K562 (cell line): ENCODE results near the gene NRP2. TPM values are rescaled to one million over a fixed set of nuclear protein-coding genes. Genes with fewer than 3 reads are reported as not detected.

Source experiments
- ATAC-seq: fragments of 200-7000 bp; cut with Tn5 transposase; 3 replicates; pipeline ENCODE4 v1.9.1; 2020; ENCODE audit warnings: moderate library complexity
- BruUV-seq: library from RNA; stranded (reverse); fragments of 400-500 nt; replicated peaks from 2 replicates; lab custom pipeline; 2021; lab: Mats Ljungman, UMichigan
- CTCF ChIA-PET: fragments of 300-600 bp; formaldehyde crosslinking; extraction: SDS; loops from one replicate; lab custom pipeline; 2021; ENCODE audit warnings: low intra/inter-chr PET ratio; lab: Yijun Ruan, JAX
- POLR2A ChIA-PET: fragments of 300-600, 350-650 bp; sonication (Branson Sonifier 250); formaldehyde crosslinking; extraction: SDS; loops from one replicate; lab custom pipeline; 2021; ENCODE audit warnings: antibody characterized with exemption, inconsistent platforms; lab: Yijun Ruan, JAX
- DNase-seq, 4 experiments: peaks; one replicate each; pipeline versions ENCODE4 v3.0.0 to v3.0.0-alpha.2; 2011 to 2018; ENCODE audit warnings: low spot score in 3 of 4, mixed read lengths in 3 of 4; ENCODE audit errors: extremely low read depth in 1 of 4
- FAIRE-seq: peaks from 2 replicates; lab custom pipeline; 2011; peaks lifted over from hg19 to GRCh38; lab: Jason Lieb, UNC
- H2AFZ ChIP-seq: 2 replicates; pipeline ENCODE4 v1.6.0; 2011; ENCODE audit warnings: low read depth, low read length, control low read depth, inconsistent platforms
- H3K27ac ChIP-seq: fragments of 200-600 bp; 3 replicates; pipeline ENCODE4 v1.8.0; 2011; ENCODE audit warnings: low read depth, mild to moderate bottlenecking, control low read depth, inconsistent platforms, low read length, moderate library complexity, mixed read lengths; ENCODE audit errors: extremely low read depth
- H3K27me3 ChIP-seq, 2 experiments: fragments of 300-600 bp in 1 of 2; 2 replicates in 1 of 2; 3 replicates in 1 of 2; pipeline versions ENCODE4 v1.6.0 to v1.8.0; 2011; ENCODE audit warnings: inconsistent platforms in 2 of 2, low read length in 2 of 2, mild to moderate bottlenecking in 1 of 2, mixed read lengths in 1 of 2, moderate library complexity in 1 of 2; ENCODE audit not compliant: control insufficient read depth in 2 of 2, insufficient read depth in 2 of 2
- H3K36me3 ChIP-seq: fragments of 300-600 bp; 3 replicates; pipeline ENCODE4 v1.8.0; 2011; ENCODE audit warnings: mild to moderate bottlenecking, low read length, inconsistent platforms; ENCODE audit not compliant: control insufficient read depth, insufficient read depth
- H3K4me1 ChIP-seq, 2 experiments: fragments of 200-600 bp in 1 of 2; replicated peaks in 1 of 2; 2 replicates in 1 of 2; 3 replicates in 1 of 2; pipeline versions ENCODE4 v1.5.1 to v1.8.0; 2011; ENCODE audit warnings: inconsistent platforms in 2 of 2, low read length in 2 of 2, mild to moderate bottlenecking in 1 of 2, mixed read lengths in 1 of 2, moderate library complexity in 1 of 2; ENCODE audit not compliant: control insufficient read depth in 2 of 2, insufficient read depth in 2 of 2
- H3K4me2 ChIP-seq: 2 replicates; pipeline ENCODE4 v1.6.1; 2011; ENCODE audit warnings: low read length, control low read depth, inconsistent platforms, mixed read lengths; ENCODE audit not compliant: insufficient read depth
- H3K4me3 ChIP-seq: fragments of 200-600 bp; sonication (generic), shearing (Covaris generic); 2 replicates; pipeline ENCODE4 v1.5.1; 2016; ENCODE audit warnings: control low read depth, inconsistent platforms
- H3K79me2 ChIP-seq: fragments of 200-600 bp; 3 replicates; pipeline ENCODE4 v1.8.0; 2011; ENCODE audit warnings: low read length, inconsistent platforms; ENCODE audit not compliant: control insufficient read depth, insufficient read depth
- H3K9ac ChIP-seq, 2 experiments: 2 replicates each; pipeline versions ENCODE4 v1.6.0 to v1.6.1; 2011; ENCODE audit warnings: low read depth in 2 of 2, low read length in 2 of 2, control low read depth in 1 of 2, inconsistent platforms in 1 of 2, mild to moderate bottlenecking in 1 of 2, mixed read lengths in 1 of 2; ENCODE audit not compliant: insufficient read depth in 1 of 2
- H3K9me1 ChIP-seq: one replicate; pipeline ENCODE4 v1.6.0; 2011; ENCODE audit warnings: inconsistent platforms, mild to moderate bottlenecking, low read length, moderate library complexity; ENCODE audit not compliant: control insufficient read depth, insufficient read depth
- H3K9me3 ChIP-seq: replicated peaks from 2 replicates; pipeline ENCODE4 v1.5.1; 2011; ENCODE audit warnings: low read depth, low read length, inconsistent platforms; ENCODE audit not compliant: control insufficient read depth, insufficient read depth
- H4K20me1 ChIP-seq: replicated peaks from 2 replicates; pipeline ENCODE4 v1.6.1; 2011; ENCODE audit warnings: low read length, inconsistent platforms, mixed read lengths; ENCODE audit not compliant: control insufficient read depth, insufficient read depth
- SP1 ChIP-seq: sonication (generic); formaldehyde crosslinking; IDR thresholded peaks from 2 replicates; pipeline ENCODE4 v1.8.1; 2022; ENCODE audit warnings: mild to moderate bottlenecking, missing genetic modification reagents
- ZBTB34 ChIP-seq: fragments of 250-450 bp; sonication (Bioruptor Pico); IDR thresholded peaks from 2 replicates; pipeline ENCODE4 v1.8.0; 2021; ENCODE audit warnings: mild to moderate bottlenecking, moderate library complexity
- ZKSCAN1 ChIP-seq: fragments of 150-350 bp; IDR thresholded peaks from 2 replicates; pipeline ENCODE4 v1.6.1; 2016; ENCODE audit warnings: low read depth, low read length
- WGBS: fragments of 100-300 bp; shearing (Covaris generic); methylation state at CpG from one replicate; pipeline ENCODE4 v1.1.6; 2016; ENCODE audit warnings: low coverage, mixed read lengths; ENCODE audit not compliant: insufficient coverage; ENCODE audit errors: missing lambda C conversion rate; 5-methylcytosine and 5-hydroxymethylcytosine counted together
- in situ Hi-C: fragments of 300-500 bp; cut with MboI; formaldehyde crosslinking; loops from 4 replicates; pipeline ENCODE4 v1.15.0; 2018; ENCODE audit warnings: inconsistent platforms, mixed read lengths
- intact Hi-C: fragments of 100-400 bp; cut with micrococcal nuclease; formaldehyde crosslinking; loops from 2 replicates; pipeline ENCODE4 v1.14.2; 2022
- polyA plus RNA-seq, 8 experiments: library from polyadenylated mRNA; depleted of rRNA in 4 of 8; stranded (reverse) in 5 of 8; unstranded in 3 of 8; fragments of >200 nt; fragmentation: Nextera tagmentation in 2 of 8; fragmentation: Illumina TruSeq in 1 of 8; extraction: Ambion mirVana in 2 of 8; extraction: Trizol in 1 of 8; gene quantifications; 2 replicates each; pipeline versions ENCODE4 v1.2.1 to v1.2.3, GENCODE V29; 2011 to 2014; ENCODE audit warnings: inconsistent platforms in 1 of 8, missing spikeins in 1 of 8
- total RNA-seq, 7 experiments: library from RNA; depleted of rRNA in 6 of 7; stranded (reverse); fragments of >200 nt in 6 of 7; fragmentation: Illumina TruSeq in 2 of 7; extraction: Trizol in 2 of 7; gene quantifications; 2 replicates each; pipeline versions ENCODE4 v1.2.1 to v1.2.3, GENCODE V29; 2011 to 2021; ENCODE audit warnings: low replicate concordance in 1 of 7
- TF ChIP-seq, protein P1 (sequence below): sonication (generic); formaldehyde crosslinking; IDR thresholded peaks from 2 replicates; pipeline ENCODE4 v1.8.0; 2022; ENCODE audit warnings: missing genetic modification reagents, mild to moderate bottlenecking, borderline replicate concordance

NRP2 gene
- total and polyA plus RNA-seq, 9 of the 15 experiments (the other 6 are each of a cell fraction or from before 2014, with no cell fraction given): 0.05 to 0.31 (median 0.15) TPM; not detected in 5

DNA sequence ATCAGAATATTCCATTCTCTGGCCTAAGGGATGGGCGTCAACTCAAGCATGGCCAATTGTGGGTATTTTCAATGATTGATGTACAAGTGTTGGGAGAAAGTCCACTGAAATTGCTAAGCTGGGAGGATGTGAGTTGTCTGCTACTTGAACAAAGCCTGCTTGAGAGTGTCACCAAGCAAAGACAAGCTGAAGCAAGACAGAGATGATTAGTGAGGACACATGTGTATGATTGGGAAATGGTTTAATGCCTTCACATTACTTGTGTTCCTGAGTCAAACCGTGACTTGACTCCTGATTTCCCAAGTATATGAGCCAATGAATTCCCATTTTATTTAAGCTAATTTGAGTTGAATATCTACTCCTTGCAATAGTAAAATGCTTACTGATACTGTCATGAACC, 23.7 kb upstream of the NRP2 start:
- ChIA-PET POLR2A (no interaction called here), CTCF (no interaction called here)
- no peaks in the 10 kb centered on the region for H3K4me1 ChIP-seq
- BruUV-seq: no TSS peak
- H4K20me1 ChIP-seq: no peaks in the 10 kb centered on the region
- no peaks in the 10 kb centered on the region for H3K9me3 ChIP-seq
- no peaks in the 10 kb centered on the region for H3K36me3 ChIP-seq
- no peak overlapping the region for H3K27ac ChIP-seq
- in situ Hi-C loops (no loop called here), intact Hi-C loops (no loop called here)
- H3K9ac ChIP-seq: no peak overlapping the region
- H3K79me2 ChIP-seq: no peaks in the 10 kb centered on the region
- no peak overlapping the region for H2AFZ ChIP-seq
- no peak for DNase-seq
- TF ChIP-seq SP1 (CRISPR knock-in tag) (no peak), ZBTB34 (CRISPR knock-in tag) (no peak), ZKSCAN1 (no peak)
- TF ChIP-seq, protein P1, sequence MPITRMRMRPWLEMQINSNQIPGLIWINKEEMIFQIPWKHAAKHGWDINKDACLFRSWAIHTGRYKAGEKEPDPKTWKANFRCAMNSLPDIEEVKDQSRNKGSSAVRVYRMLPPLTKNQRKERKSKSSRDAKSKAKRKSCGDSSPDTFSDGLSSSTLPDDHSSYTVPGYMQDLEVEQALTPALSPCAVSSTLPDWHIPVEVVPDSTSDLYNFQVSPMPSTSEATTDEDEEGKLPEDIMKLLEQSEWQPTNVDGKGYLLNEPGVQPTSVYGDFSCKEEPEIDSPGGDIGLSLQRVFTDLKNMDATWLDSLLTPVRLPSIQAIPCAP (CRISPR knock-in tag): no peak
- H3K4me2 ChIP-seq: no peak overlapping the region
- H3K27me3 ChIP-seq: no peaks in the 10 kb centered on the region; a peak in 1 of 5 replicates
- no peak overlapping the region for H3K4me3 ChIP-seq
- 3% methylated on average over 2 of the region's 2 CpGs for WGBS
- no peaks in the 10 kb centered on the region for H3K9me1 ChIP-seq
- no peak for ATAC-seq
- FAIRE-seq: no peak
